Heart left ventricle (tissue), 13 donors: Measurements from ENCODE around the gene CHAF1A.

Experiments used
- CTCF ChIP-seq, 12 donors: fragments of 200-600 bp; sonication (generic) in 4 of 12; IDR thresholded peaks; one replicate each; pipeline versions ENCODE4 v1.5.0 to v1.8.0; 2018 to 2022; ENCODE audit warnings: antibody characterized with exemption in 12 of 12, mild to moderate bottlenecking in 5 of 12
- POLR2A ChIP-seq, 2 donors: fragments of 450-650 bp; IDR thresholded peaks; one replicate each; pipeline ENCODE4 v1.6.1; 2017; ENCODE audit warnings: antibody characterized with exemption in 2 of 2, mild to moderate bottlenecking in 2 of 2, moderate library complexity in 2 of 2
- donor health status: ischemic (EF 13 %, LVEDD 7.1; RV severe dilation, severe dysfunction).
- donor health status: DM: no; HTN: yes; CAD: no.
- donor health status: DM: no; HTN: no; CAD: no.
- donor health status: ischemic (EF 25% LVEDD 6.9; RV normal size, moderate dysfunction).
- donor health status: ischemic (EF 25% LVEDD 5.7; RV mildly dilated, moderate dysfunction).
- donor health status: ischemic (EF 35%, LVEDD 5.7; RV mildly dilated, moderate dysfunction).
- donor health status: nonischemic (EF 11% LVEDD 7.7; RV severe dilation, severe dysfunction).
- donor health status: DM: yes; HTN: yes; CAD: no.
- donor health status: PGD.
- donor health status: ischemic (EF 29% LVEDD 5.4; RV normal size, mild dysfunction).
- donor health status: nonischemic (EF 23%, LVEDD 6.1; RV moderate dilation, normal function).

DNA sequence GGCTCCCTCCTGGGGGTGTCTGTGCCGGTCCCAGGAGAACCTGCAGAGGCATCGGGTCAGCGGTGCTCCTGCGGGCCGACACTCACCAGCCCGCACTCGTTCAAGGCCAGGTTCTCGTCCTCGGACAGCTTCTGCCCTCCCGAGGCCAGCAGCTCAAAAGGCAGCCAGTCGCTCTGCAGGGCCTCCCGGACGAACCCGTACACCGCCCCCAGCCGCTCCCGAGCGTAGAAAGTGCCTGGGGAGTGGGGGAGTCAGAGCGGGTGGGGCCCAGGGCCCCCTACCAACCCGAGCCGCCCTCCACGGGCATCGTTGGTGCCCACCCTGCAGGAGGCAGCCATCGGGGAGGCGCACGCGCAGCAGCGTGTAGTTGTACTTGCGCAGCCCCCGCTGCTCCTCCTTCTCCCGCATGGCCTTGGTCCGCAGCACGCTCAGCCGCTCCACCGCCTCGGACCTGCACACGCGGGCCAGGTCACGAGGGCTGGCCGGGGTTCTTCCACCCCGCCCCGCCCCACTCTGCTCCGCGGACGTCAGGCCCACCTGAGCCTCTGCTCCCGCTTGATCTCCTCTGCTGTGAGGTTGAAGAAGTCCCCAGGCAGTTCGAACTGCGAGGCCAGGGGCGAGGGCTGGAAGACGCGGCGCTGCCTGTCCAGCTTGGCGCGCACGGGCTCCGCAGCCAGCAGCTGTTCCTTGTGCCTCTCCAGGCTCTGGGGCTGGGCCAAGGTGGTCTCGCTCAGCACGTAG, 43.7 kb downstream of the CHAF1A start:
- TF ChIP-seq CTCF (IDR thresholded peaks at IDR 0.05) (no peak), POLR2A (IDR thresholded peaks at IDR 0.05) (no peak)
